ENCODE data around the gene TNS1. TPM values are rescaled to one million over a fixed set of nuclear protein-coding genes. Genes with fewer than 3 reads are reported as not detected.

Gene TNS1
- total RNA-seq, 1 experiment from 2014 or later: 6.2 TPM

DNA sequence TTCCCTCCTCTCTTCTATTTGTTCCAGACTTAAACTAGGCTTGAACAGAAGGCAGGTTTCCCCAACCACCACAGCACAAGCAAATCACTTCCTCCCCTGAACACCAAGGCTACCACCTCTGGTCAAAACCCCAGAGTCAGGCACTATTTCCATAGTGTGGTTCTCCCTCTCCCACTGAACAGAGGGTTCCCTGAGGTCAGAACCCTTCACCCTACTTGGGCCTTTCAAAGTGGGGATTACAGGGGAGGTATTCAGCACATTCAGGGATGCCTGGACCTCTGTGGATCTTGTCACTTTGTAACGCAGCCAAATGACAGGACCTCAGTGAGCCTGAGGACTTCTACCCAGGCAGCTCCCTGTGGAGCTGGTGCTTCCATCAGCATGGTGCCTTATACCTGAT lies 88.7 kb downstream of the TNS1 start:
- Histone ChIP-seq H3K4me1 (ENCODE audit: control insufficient read depth in 1 of 2, insufficient read depth in 2 of 2, low read length in 2 of 2) (peaks cover 0 to under 1% of the 10 kb centered on the region in 2 experiments; a peak in 1 of 4 replicates), H3K79me2 (ENCODE audit: insufficient read depth, low read length) (no peaks in the 10 kb centered on the region), H3K9ac (ENCODE audit: low read length) (no peak overlapping the region), H3K36me3 (ENCODE audit: control insufficient read depth in 1 of 2, insufficient read depth in 2 of 2, low read length in 2 of 2) (no peaks in the 10 kb centered on the region), H3K4me3 (replicated peaks in 1 of 2; ENCODE audit: low read depth in 1 of 2, low read length in 2 of 2) (no peak overlapping the region), H4K20me1 (ENCODE audit: insufficient read depth) (no peaks in the 10 kb centered on the region), H3K4me2 (ENCODE audit: low read length) (no peak overlapping the region), H3K27me3 (ENCODE audit: insufficient read depth, low read length) (no peaks in the 10 kb centered on the region), H3K27ac (ENCODE audit: low read depth, low read length) (no peak overlapping the region), H2AFZ (ENCODE audit: low read depth, low read length, poor library complexity, severe bottlenecking) (no peak overlapping the region), H3K9me2 (ENCODE audit: insufficient read depth) (no peaks in the 10 kb centered on the region), H3K9me3 (ENCODE audit: control insufficient read depth in 1 of 2, insufficient read depth in 1 of 2, low read depth in 1 of 2, low read length in 2 of 2) (no peaks in the 10 kb centered on the region)
- intact Hi-C loops (cut with micrococcal nuclease): no loop called here
- TF ChIP-seq CBX3 (IDR thresholded peaks at IDR 0.05; ENCODE audit: low read depth) (no peak), ZFX (IDR thresholded peaks at IDR 0.05) (no peak), SRF (IDR thresholded peaks at IDR 0.05; ENCODE audit: low read depth) (no peak)
- ChIA-PET POLR2A (no interaction called here), CTCF (no interaction called here), RAD21 (ENCODE audit: low non-redundant PET in 1 of 2, low total read pairs in 2 of 2, uncharacterized antibody in 2 of 2, unreplicated experiment in 2 of 2) (no interaction called here)
- DNase-seq (ENCODE audit: low read depth, low spot score): no peak
- BruUV-seq (replicated peaks): no TSS peak
- ATAC-seq: no peak

DNA sequence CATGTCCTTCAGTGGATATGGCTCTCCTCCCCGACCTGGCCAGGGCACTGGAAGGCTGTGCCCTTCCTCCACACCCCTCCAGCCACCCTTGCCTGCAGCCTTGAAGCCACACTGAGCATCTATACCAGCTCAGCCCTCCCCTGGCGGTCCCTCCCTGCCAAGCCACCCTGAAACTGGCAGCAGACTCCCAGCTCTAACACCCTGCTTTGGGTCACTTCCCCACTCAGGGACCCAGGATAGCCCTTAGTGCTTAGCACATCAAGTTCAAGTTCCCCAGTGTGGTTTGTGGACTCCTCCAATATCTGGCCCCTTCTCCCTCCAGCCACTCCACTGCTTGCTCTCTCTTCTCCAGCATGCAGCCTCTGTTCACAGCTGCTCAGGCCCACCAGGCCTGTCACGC lies 89.4 kb downstream of the TNS1 start:
- intact Hi-C loops (cut with micrococcal nuclease): no loop called here
- ChIA-PET CTCF (no interaction called here), RAD21 (ENCODE audit: low non-redundant PET in 1 of 2, low total read pairs in 2 of 2, uncharacterized antibody in 2 of 2, unreplicated experiment in 2 of 2) (no interaction called here), POLR2A (no interaction called here)
- Histone ChIP-seq H3K4me2 (ENCODE audit: low read length) (no peak overlapping the region), H3K4me1 (ENCODE audit: control insufficient read depth in 1 of 2, insufficient read depth in 2 of 2, low read length in 2 of 2) (no peaks in the 10 kb centered on the region), H3K79me2 (ENCODE audit: insufficient read depth, low read length) (no peaks in the 10 kb centered on the region), H3K27me3 (ENCODE audit: insufficient read depth, low read length) (no peaks in the 10 kb centered on the region), H3K9me3 (ENCODE audit: control insufficient read depth in 1 of 2, insufficient read depth in 1 of 2, low read depth in 1 of 2, low read length in 2 of 2) (no peaks in the 10 kb centered on the region), H2AFZ (ENCODE audit: low read depth, low read length, poor library complexity, severe bottlenecking) (no peak overlapping the region), H3K36me3 (ENCODE audit: control insufficient read depth in 1 of 2, insufficient read depth in 2 of 2, low read length in 2 of 2) (no peaks in the 10 kb centered on the region), H3K9me2 (ENCODE audit: insufficient read depth) (no peaks in the 10 kb centered on the region), H3K9ac (ENCODE audit: low read length) (no peak overlapping the region), H4K20me1 (ENCODE audit: insufficient read depth) (no peaks in the 10 kb centered on the region), H3K27ac (ENCODE audit: low read depth, low read length) (no peak overlapping the region), H3K4me3 (replicated peaks in 1 of 2; ENCODE audit: low read depth in 1 of 2, low read length in 2 of 2) (no peak overlapping the region)
- no peak for DNase-seq (ENCODE audit: low read depth, low spot score)
- BruUV-seq (replicated peaks): no TSS peak
- no peak for ATAC-seq
- TF ChIP-seq RAD21 (IDR thresholded peaks at IDR 0.05; ENCODE audit: low read depth): no peak
- TF ChIP-seq, protein P1, sequence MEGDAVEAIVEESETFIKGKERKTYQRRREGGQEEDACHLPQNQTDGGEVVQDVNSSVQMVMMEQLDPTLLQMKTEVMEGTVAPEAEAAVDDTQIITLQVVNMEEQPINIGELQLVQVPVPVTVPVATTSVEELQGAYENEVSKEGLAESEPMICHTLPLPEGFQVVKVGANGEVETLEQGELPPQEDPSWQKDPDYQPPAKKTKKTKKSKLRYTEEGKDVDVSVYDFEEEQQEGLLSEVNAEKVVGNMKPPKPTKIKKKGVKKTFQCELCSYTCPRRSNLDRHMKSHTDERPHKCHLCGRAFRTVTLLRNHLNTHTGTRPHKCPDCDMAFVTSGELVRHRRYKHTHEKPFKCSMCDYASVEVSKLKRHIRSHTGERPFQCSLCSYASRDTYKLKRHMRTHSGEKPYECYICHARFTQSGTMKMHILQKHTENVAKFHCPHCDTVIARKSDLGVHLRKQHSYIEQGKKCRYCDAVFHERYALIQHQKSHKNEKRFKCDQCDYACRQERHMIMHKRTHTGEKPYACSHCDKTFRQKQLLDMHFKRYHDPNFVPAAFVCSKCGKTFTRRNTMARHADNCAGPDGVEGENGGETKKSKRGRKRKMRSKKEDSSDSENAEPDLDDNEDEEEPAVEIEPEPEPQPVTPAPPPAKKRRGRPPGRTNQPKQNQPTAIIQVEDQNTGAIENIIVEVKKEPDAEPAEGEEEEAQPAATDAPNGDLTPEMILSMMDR (IDR thresholded peaks at IDR 0.05 in 2 of 3, conservative IDR thresholded peaks at IDR 0.05 in 1 of 3; ENCODE audit: borderline replicate concordance in 1 of 3, insufficient read depth in 1 of 3, low read depth in 2 of 3, low read length in 2 of 3): no peak
- no peak for TF ChIP-seq YY1 (IDR thresholded peaks at IDR 0.05; ENCODE audit: extremely low read depth, insufficient replicate concordance, low read depth, low read length)
- TF ChIP-seq JUND (IDR thresholded peaks at IDR 0.05): no peak
- TF ChIP-seq POLR2AphosphoS5 (IDR thresholded peaks at IDR 0.05; ENCODE audit: low read depth, low read length): no peak
- no peak for TF ChIP-seq CEBPB (IDR thresholded peaks at IDR 0.05; ENCODE audit: low read depth)
- TF ChIP-seq, protein P2, sequence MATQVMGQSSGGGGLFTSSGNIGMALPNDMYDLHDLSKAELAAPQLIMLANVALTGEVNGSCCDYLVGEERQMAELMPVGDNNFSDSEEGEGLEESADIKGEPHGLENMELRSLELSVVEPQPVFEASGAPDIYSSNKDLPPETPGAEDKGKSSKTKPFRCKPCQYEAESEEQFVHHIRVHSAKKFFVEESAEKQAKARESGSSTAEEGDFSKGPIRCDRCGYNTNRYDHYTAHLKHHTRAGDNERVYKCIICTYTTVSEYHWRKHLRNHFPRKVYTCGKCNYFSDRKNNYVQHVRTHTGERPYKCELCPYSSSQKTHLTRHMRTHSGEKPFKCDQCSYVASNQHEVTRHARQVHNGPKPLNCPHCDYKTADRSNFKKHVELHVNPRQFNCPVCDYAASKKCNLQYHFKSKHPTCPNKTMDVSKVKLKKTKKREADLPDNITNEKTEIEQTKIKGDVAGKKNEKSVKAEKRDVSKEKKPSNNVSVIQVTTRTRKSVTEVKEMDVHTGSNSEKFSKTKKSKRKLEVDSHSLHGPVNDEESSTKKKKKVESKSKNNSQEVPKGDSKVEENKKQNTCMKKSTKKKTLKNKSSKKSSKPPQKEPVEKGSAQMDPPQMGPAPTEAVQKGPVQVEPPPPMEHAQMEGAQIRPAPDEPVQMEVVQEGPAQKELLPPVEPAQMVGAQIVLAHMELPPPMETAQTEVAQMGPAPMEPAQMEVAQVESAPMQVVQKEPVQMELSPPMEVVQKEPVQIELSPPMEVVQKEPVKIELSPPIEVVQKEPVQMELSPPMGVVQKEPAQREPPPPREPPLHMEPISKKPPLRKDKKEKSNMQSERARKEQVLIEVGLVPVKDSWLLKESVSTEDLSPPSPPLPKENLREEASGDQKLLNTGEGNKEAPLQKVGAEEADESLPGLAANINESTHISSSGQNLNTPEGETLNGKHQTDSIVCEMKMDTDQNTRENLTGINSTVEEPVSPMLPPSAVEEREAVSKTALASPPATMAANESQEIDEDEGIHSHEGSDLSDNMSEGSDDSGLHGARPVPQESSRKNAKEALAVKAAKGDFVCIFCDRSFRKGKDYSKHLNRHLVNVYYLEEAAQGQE (IDR thresholded peaks at IDR 0.05; ENCODE audit: low read depth): no peak
- TF ChIP-seq SP1 (IDR thresholded peaks at IDR 0.05; ENCODE audit: low read depth): no peak
- no peak for TF ChIP-seq EZH2 (IDR thresholded peaks at IDR 0.05)
- TF ChIP-seq, protein P3, sequence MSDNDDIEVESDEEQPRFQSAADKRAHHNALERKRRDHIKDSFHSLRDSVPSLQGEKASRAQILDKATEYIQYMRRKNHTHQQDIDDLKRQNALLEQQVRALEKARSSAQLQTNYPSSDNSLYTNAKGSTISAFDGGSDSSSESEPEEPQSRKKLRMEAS (IDR thresholded peaks at IDR 0.05): no peak
- no peak for TF ChIP-seq POLR2A (IDR thresholded peaks at IDR 0.05; ENCODE audit: borderline replicate concordance, extremely low read depth, insufficient read depth, insufficient read length)
- no peak for TF ChIP-seq CBX3 (IDR thresholded peaks at IDR 0.05; ENCODE audit: low read depth)
- TF ChIP-seq SRF (IDR thresholded peaks at IDR 0.05; ENCODE audit: low read depth): no peak
- no peak for TF ChIP-seq EGR1 (IDR thresholded peaks at IDR 0.05; ENCODE audit: low read depth)
- TF ChIP-seq ELF1 (IDR thresholded peaks at IDR 0.05; ENCODE audit: borderline replicate concordance, low read depth): no peak

Data from HCT116 (cell line).